Fibroblast of lung (primary cell): Measurements from ENCODE around the gene TSEN2. TPM values are rescaled to one million over a fixed set of nuclear protein-coding genes. Genes with fewer than 3 reads are reported as not detected.

ENCODE experiments used
- DNase-seq, 2 donors: peaks; one replicate each; pipeline versions ENCODE4 v3.0.0 to v3.0.0-alpha.2; 2010; ENCODE audit warnings: low read depth in 2 of 2
- H2AFZ ChIP-seq: 2 replicates; pipeline ENCODE4 v1.5.1; 2012; ENCODE audit warnings: low read length, control low read depth, inconsistent platforms
- H3K27ac ChIP-seq: 2 replicates; pipeline ENCODE4 v1.5.1; 2011; ENCODE audit warnings: low read length, control low read depth; ENCODE audit not compliant: insufficient read depth
- H3K27me3 ChIP-seq: 2 replicates; pipeline ENCODE4 v1.5.1; 2011; ENCODE audit warnings: mild to moderate bottlenecking, low read length; ENCODE audit not compliant: control insufficient read depth, insufficient read depth
- H3K36me3 ChIP-seq: 2 replicates; pipeline ENCODE4 v1.5.1; 2011; ENCODE audit warnings: low read length; ENCODE audit not compliant: control insufficient read depth, insufficient read depth
- H3K4me1 ChIP-seq: 2 replicates; pipeline ENCODE4 v1.5.1; 2011; ENCODE audit warnings: low read length; ENCODE audit not compliant: control insufficient read depth, insufficient read depth; ENCODE audit errors: extremely low read depth
- H3K4me2 ChIP-seq: 2 replicates; pipeline ENCODE4 v1.5.1; 2011; ENCODE audit warnings: low read length, control low read depth; ENCODE audit not compliant: insufficient read depth; ENCODE audit errors: extremely low read depth
- H3K4me3 ChIP-seq, 4 experiments: fragments of 200-600 bp in 1 of 4; sonication (generic) in 1 of 4; replicated peaks in 1 of 4; 2 replicates each; pipeline ENCODE4 v1.5.1; 2011 to 2016; ENCODE audit warnings: low read length in 4 of 4, low read depth in 3 of 4, mild to moderate bottlenecking in 3 of 4, control low read depth in 2 of 4, inconsistent platforms in 1 of 4, mixed read lengths in 1 of 4; ENCODE audit not compliant: insufficient read depth in 1 of 4; ENCODE audit errors: control extremely low read depth in 1 of 4
- H3K79me2 ChIP-seq: 2 replicates; pipeline ENCODE4 v1.5.1; 2012; ENCODE audit warnings: mild to moderate bottlenecking, low read length, inconsistent platforms; ENCODE audit not compliant: control insufficient read depth, insufficient read depth
- H3K9ac ChIP-seq: 2 replicates; pipeline ENCODE4 v1.5.1; 2011; ENCODE audit warnings: mild to moderate bottlenecking, low read length, control low read depth; ENCODE audit not compliant: insufficient read depth
- H3K9me3 ChIP-seq: 2 replicates; pipeline ENCODE4 v1.5.1; 2012; ENCODE audit warnings: low read depth, low read length; ENCODE audit not compliant: control insufficient read depth, insufficient read depth
- H4K20me1 ChIP-seq: 2 replicates; pipeline ENCODE4 v1.5.1; 2011; ENCODE audit warnings: low read length; ENCODE audit not compliant: control insufficient read depth, insufficient read depth; ENCODE audit errors: extremely low read depth
- CTCF ChIP-seq, 2 donors: IDR thresholded peaks in 1 of 2; conservative IDR thresholded peaks in 1 of 2; 1 replicate in 1 of 2; 2 replicates in 1 of 2; pipeline ENCODE4 v1.5.1; 2011 to 2012; ENCODE audit warnings: low read length in 2 of 2, control low read depth in 1 of 2, inconsistent platforms in 1 of 2, low read depth in 1 of 2, mild to moderate bottlenecking in 1 of 2
- EZH2 ChIP-seq: IDR thresholded peaks from 2 replicates; pipeline ENCODE4 v1.5.1; 2012; ENCODE audit warnings: low read length, control low read depth, mild to moderate bottlenecking; ENCODE audit errors: missing control alignments
- polyA plus RNA-seq, 2 donors: library from polyadenylated mRNA; depleted of rRNA in 1 of 2; stranded (reverse) in 1 of 2; unstranded in 1 of 2; fragments of >200 nt; gene quantifications; 2 replicates each; pipeline ENCODE4 v1.2.1, GENCODE V29; 2011 to 2012; ENCODE audit warnings: missing spikeins in 1 of 2
- total RNA-seq: library from RNA; depleted of rRNA; stranded (reverse); fragments of >200 nt; gene quantifications from 2 replicates; pipeline ENCODE4 v1.2.1, GENCODE V29; 2014

TSEN2 gene
- total and polyA plus RNA-seq, 2 donors (not counting 1 experiment from before 2014, with no cell fraction given), result 9.8 to 14.4 TPM

- H3K4me2 ChIP-seq, result no peak overlapping the region
- no peaks in the 10 kb centered on the region for H4K20me1 ChIP-seq
- no peak for DNase-seq
- H3K27me3 ChIP-seq, result no peaks in the 10 kb centered on the region
- no peak overlapping the region for H2AFZ ChIP-seq
- peaks cover 32% of the 10 kb centered on the region for H3K36me3 ChIP-seq
- H3K4me1 ChIP-seq, result peaks cover 5% of the 10 kb centered on the region
- no peak overlapping the region for H3K4me3 ChIP-seq
- peaks cover 1% of the 10 kb centered on the region for H3K79me2 ChIP-seq
- TF ChIP-seq EZH2 (no peak), CTCF (conservative IDR thresholded peaks at IDR 0.05 in 1 of 2, IDR thresholded peaks at IDR 0.05 in 1 of 2; ENCODE audit: low read depth in 1 of 2, low read length in 2 of 2) (no peak)
- H3K9me3 ChIP-seq, result no peaks in the 10 kb centered on the region
- H3K27ac ChIP-seq, result no peak overlapping the region
- no peak overlapping the region for H3K9ac ChIP-seq
Measured at GRCh38 chr3:12582730-12583129, 98.5 kb downstream of the TSEN2 start.

Other genes starting within 250 kb of the TSEN2 start
- 14.9 and 42.8 TPM in 2 replicates for gene PPARG, start 195.4 kb upstream of the TSEN2 start, total RNA-seq
- 32.8 and 37.2 TPM in 2 replicates for gene PPARG, start 195.4 kb upstream of the TSEN2 start, polyA plus RNA-seq
- not detected in 2 replicates for gene MKRN2OS, start 61.0 kb downstream of the TSEN2 start, total RNA-seq
- not detected in 2 replicates for gene MKRN2OS, start 61.0 kb downstream of the TSEN2 start, polyA plus RNA-seq
- 28.8 and 37.7 TPM in 2 replicates for gene MKRN2, start 72.6 kb downstream of the TSEN2 start, total RNA-seq
- 36.6 and 48.1 TPM in 2 replicates for gene MKRN2, start 72.6 kb downstream of the TSEN2 start, polyA plus RNA-seq
- 135 and 258 TPM in 2 replicates for gene RAF1, start 179.6 kb downstream of the TSEN2 start, total RNA-seq
- 133 and 134 TPM in 2 replicates for gene RAF1, start 179.6 kb downstream of the TSEN2 start, polyA plus RNA-seq